ENCODE results near the gene IMPG2. TPM values are rescaled to one million over a fixed set of nuclear protein-coding genes. Genes with fewer than 3 reads are reported as not detected.

The IMPG2 gene
- total RNA-seq, 4 donors from 2014 or later = under 0.01 to 2.6 (median 0.70) TPM; not detected in 1

GRCh38 chr3:101194392-101194791 lies 126.0 kb downstream of the IMPG2 start:
- Histone ChIP-seq H3K27me3 (no peaks in the 10 kb centered on the region), H3K4me1 (no peaks in the 10 kb centered on the region), H3K27ac (no peak overlapping the region), H3K36me3 (no peaks in the 10 kb centered on the region), H3K9me3 (no peaks in the 10 kb centered on the region), H3K4me3 (no peak overlapping the region)
- no peak for TF ChIP-seq POLR2A (IDR thresholded peaks at IDR 0.05)
- TF ChIP-seq, protein P1, sequence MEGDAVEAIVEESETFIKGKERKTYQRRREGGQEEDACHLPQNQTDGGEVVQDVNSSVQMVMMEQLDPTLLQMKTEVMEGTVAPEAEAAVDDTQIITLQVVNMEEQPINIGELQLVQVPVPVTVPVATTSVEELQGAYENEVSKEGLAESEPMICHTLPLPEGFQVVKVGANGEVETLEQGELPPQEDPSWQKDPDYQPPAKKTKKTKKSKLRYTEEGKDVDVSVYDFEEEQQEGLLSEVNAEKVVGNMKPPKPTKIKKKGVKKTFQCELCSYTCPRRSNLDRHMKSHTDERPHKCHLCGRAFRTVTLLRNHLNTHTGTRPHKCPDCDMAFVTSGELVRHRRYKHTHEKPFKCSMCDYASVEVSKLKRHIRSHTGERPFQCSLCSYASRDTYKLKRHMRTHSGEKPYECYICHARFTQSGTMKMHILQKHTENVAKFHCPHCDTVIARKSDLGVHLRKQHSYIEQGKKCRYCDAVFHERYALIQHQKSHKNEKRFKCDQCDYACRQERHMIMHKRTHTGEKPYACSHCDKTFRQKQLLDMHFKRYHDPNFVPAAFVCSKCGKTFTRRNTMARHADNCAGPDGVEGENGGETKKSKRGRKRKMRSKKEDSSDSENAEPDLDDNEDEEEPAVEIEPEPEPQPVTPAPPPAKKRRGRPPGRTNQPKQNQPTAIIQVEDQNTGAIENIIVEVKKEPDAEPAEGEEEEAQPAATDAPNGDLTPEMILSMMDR (IDR thresholded peaks at IDR 0.05) = no peak
- DNase-seq = no peak
- intact Hi-C loops (cut with DNase I; ENCODE audit: low total_unique reads) = no loop called here

DNA sequence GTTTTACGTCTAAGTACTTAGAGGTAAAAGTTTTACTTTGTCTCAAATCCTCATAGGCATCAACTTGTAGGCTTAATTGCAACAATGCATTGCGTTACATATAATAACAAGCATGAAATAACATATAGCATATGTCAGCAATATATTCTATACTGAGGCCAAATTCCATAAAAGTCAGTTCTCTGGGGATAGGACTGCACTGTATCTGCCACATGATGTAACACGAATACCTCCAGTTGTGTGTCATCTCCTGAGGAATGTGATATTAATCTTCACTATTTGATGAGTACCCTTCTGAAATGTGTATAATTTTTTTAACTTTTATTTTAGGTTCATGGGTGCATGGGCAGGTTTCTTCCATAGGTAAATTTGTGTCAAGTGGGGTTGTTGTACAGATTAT lies 126.4 kb downstream of the IMPG2 start:
- intact Hi-C loops (cut with DNase I; ENCODE audit: low total_unique reads) = no loop called here
- Histone ChIP-seq H3K4me3 (no peak overlapping the region), H3K27me3 (no peaks in the 10 kb centered on the region), H3K27ac (no peak overlapping the region), H3K36me3 (no peaks in the 10 kb centered on the region), H3K4me1 (no peaks in the 10 kb centered on the region), H3K9me3 (no peaks in the 10 kb centered on the region)
- no peak for DNase-seq
- no peak for TF ChIP-seq POLR2A (IDR thresholded peaks at IDR 0.05)
- TF ChIP-seq, protein P1 (IDR thresholded peaks at IDR 0.05) = no peak

DNA sequence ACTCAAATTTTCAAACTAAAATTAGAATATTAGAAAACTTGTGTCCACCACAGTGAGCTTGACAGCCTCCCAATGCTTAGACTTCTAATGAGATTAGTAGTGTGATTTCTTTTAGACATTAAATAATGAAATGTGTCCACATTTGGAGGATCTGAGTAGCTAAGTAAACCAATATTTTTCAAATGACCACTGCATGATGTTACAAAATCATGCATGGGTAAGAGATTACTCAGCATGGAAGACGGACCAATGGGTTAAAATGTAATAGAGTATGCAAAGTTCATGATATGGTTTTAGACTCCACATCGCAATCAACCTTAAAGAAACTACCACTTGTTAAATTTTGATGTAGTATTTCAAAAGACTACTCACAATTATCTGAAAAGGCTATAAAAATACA lies 130.6 kb downstream of the IMPG2 start:
- H3K4me3 ChIP-seq = no peak overlapping the region
- no peak for DNase-seq
- no peaks in the 10 kb centered on the region for H3K4me1 ChIP-seq
- TF ChIP-seq, protein P1 (IDR thresholded peaks at IDR 0.05) = no peak
- TF ChIP-seq POLR2A (IDR thresholded peaks at IDR 0.05) = no peak
- H3K9me3 ChIP-seq = no peaks in the 10 kb centered on the region
- H3K27me3 ChIP-seq = no peaks in the 10 kb centered on the region
- intact Hi-C loops (cut with DNase I; ENCODE audit: low total_unique reads) = no loop called here
- no peaks in the 10 kb centered on the region for H3K36me3 ChIP-seq
- no peak overlapping the region for H3K27ac ChIP-seq

DNA sequence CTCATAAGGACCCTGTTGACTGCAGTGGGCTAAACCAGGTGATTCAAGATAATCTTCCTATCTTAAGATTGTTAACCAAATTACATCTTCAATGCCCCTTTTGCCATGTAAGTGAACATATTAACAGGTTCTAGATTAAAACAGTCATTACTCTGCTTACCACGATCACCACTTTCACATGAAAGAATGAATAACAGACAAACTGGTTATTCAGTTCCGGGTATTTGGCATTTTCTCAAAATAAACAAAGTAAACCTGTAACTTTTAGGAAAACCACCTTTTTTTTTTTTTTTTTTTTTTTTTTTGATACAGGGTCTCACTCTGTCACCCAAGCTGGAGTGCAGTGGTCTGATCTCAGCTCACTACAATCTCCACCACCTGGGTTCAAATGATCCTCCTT lies 131.2 kb downstream of the IMPG2 start:
- Histone ChIP-seq H3K36me3 (no peaks in the 10 kb centered on the region), H3K4me1 (no peaks in the 10 kb centered on the region), H3K27ac (no peak overlapping the region), H3K9me3 (no peaks in the 10 kb centered on the region), H3K27me3 (no peaks in the 10 kb centered on the region), H3K4me3 (no peak overlapping the region)
- no peak for TF ChIP-seq POLR2A (IDR thresholded peaks at IDR 0.05)
- TF ChIP-seq, protein P1 (IDR thresholded peaks at IDR 0.05) = no peak
- intact Hi-C loops (cut with DNase I; ENCODE audit: low total_unique reads) = no loop called here
- DNase-seq = no peak

GRCh38 chr3:101185341-101185740 lies 135.0 kb downstream of the IMPG2 start:
- intact Hi-C loops (cut with DNase I; ENCODE audit: low total_unique reads) = no loop called here
- H3K9me3 ChIP-seq = no peaks in the 10 kb centered on the region
- no peak for TF ChIP-seq POLR2A (IDR thresholded peaks at IDR 0.05)
- TF ChIP-seq, protein P1 (IDR thresholded peaks at IDR 0.05) = no peak
- no peaks in the 10 kb centered on the region for H3K36me3 ChIP-seq
- H3K27me3 ChIP-seq = no peaks in the 10 kb centered on the region
- DNase-seq = no peak
- H3K4me1 ChIP-seq = no peaks in the 10 kb centered on the region
- no peak overlapping the region for H3K4me3 ChIP-seq
- no peak overlapping the region for H3K27ac ChIP-seq

Measured in uterus (tissue), 4 donors.